Mesangial cell (primary cell): ENCODE data around the gene PDZRN4. TPM values are rescaled to one million over a fixed set of nuclear protein-coding genes. Genes with fewer than 3 reads are reported as not detected.

ENCODE experiments used
- total RNA-seq: library from RNA; depleted of rRNA; stranded (reverse); fragments of >200 nt; gene quantifications from 2 replicates; pipeline ENCODE4 v1.2.3, GENCODE V29; 2015

The PDZRN4 gene
- total RNA-seq, result 0.13 TPM in 1 of 2 replicates, not detected in the other

DNA sequence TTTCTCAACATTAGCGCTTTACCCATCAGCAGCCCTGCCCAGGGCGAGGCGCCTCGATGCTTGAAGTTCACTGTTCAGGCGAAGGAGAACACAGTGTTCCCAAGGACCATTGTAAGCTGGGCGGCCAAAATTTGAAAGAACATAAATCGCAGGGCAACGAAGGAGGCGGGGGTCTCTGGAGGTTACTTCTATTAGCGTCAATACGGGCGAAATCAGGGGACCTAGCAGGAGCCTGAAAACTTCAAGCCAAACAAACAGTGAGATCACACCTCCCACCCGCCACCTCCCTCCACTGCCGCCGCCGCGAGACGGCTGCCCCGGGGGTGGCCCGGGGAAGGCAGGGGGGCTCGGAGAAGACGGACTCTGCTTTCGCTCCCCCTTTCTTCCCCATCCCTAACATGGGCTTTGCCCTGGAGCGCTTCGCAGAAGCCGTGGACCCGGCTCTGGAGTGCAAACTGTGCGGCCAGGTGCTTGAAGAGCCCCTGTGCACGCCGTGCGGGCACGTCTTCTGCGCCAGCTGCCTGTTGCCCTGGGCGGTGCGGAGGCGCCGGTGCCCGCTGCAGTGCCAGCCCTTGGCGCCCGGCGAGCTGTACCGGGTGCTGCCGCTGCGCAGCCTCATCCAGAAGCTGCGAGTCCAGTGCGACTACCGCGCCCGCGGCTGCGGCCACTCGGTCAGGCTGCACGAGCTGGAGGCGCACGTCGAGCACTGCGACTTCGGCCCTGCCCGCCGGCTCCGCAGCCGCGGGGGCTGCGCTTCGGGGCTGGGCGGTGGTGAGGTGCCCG, at the start of gene PDZRN4:
TSS of gene PDZRN4 (plus strand) at position 263 of the 783 bp plus-strand sequence.

